ENCODE data around the gene POGZ. TPM values are rescaled to one million over a fixed set of nuclear protein-coding genes. Genes with fewer than 3 reads are reported as not detected.

The POGZ gene
- total RNA-seq, 1 experiment from 2014 or later: 80.6 TPM

GRCh38 chr1:151492120-151492519 is 32.8 kb upstream of the POGZ start:
- ChIA-PET CTCF (no interaction called here), RAD21 (ENCODE audit: low non-redundant PET in 1 of 2, low total read pairs in 2 of 2, uncharacterized antibody in 2 of 2, unreplicated experiment in 2 of 2) (no interaction called here), POLR2A (interaction anchor here (1.5 kb wide), 1 partner anchor 50 kb away, joined by 3 read pairs; no protein-coding TSS in a partner anchor)
- no peak overlapping the region for H3K9ac ChIP-seq (ENCODE audit: low read length)
- H3K27me3 ChIP-seq (ENCODE audit: insufficient read depth, low read length): no peaks in the 10 kb centered on the region
- H3K4me3 ChIP-seq (replicated peaks in 1 of 2; ENCODE audit: low read depth in 1 of 2, low read length in 2 of 2): no peak overlapping the region
- H3K36me3 ChIP-seq (ENCODE audit: control insufficient read depth in 1 of 2, insufficient read depth in 2 of 2, low read length in 2 of 2): no peaks in the 10 kb centered on the region
- no peaks in the 10 kb centered on the region for H3K9me3 ChIP-seq (ENCODE audit: control insufficient read depth in 1 of 2, insufficient read depth in 1 of 2, low read depth in 1 of 2, low read length in 2 of 2)
- H2AFZ ChIP-seq (ENCODE audit: low read depth, low read length, poor library complexity, severe bottlenecking): no peak overlapping the region
- no peak overlapping the region for H3K4me2 ChIP-seq (ENCODE audit: low read length)
- H3K4me1 ChIP-seq (ENCODE audit: control insufficient read depth in 1 of 2, insufficient read depth in 2 of 2, low read length in 2 of 2): peaks cover 27 to 33% of the 10 kb centered on the region in 2 experiments
- DNase-seq (ENCODE audit: low read depth, low spot score): no peak
- H3K27ac ChIP-seq (ENCODE audit: low read depth, low read length): no peak overlapping the region
- TF ChIP-seq ZNF274 (IDR thresholded peaks at IDR 0.05; ENCODE audit: low read depth, low read length) (no peak), ZBTB33 (IDR thresholded peaks at IDR 0.05; ENCODE audit: extremely low read depth, insufficient replicate concordance, low read length) (no peak), SRF (IDR thresholded peaks at IDR 0.05; ENCODE audit: low read depth) (no peak), CEBPB (IDR thresholded peaks at IDR 0.05; ENCODE audit: low read depth) (no peak), ZFX (IDR thresholded peaks at IDR 0.05) (no peak), EGR1 (IDR thresholded peaks at IDR 0.05; ENCODE audit: low read depth) (no peak), MAX (IDR thresholded peaks at IDR 0.05) (no peak), YY1 (IDR thresholded peaks at IDR 0.05; ENCODE audit: extremely low read depth, insufficient replicate concordance, low read depth, low read length) (no peak), CTCF (IDR thresholded peaks at IDR 0.05 in 2 of 3, conservative IDR thresholded peaks at IDR 0.05 in 1 of 3; ENCODE audit: borderline replicate concordance in 1 of 3, insufficient read depth in 1 of 3, low read depth in 2 of 3, low read length in 2 of 3) (no peak), EZH2 (IDR thresholded peaks at IDR 0.05) (no peak), POLR2AphosphoS5 (IDR thresholded peaks at IDR 0.05; ENCODE audit: low read depth, low read length) (no peak), JUND (IDR thresholded peaks at IDR 0.05) (no peak)
- TF ChIP-seq, protein P1, sequence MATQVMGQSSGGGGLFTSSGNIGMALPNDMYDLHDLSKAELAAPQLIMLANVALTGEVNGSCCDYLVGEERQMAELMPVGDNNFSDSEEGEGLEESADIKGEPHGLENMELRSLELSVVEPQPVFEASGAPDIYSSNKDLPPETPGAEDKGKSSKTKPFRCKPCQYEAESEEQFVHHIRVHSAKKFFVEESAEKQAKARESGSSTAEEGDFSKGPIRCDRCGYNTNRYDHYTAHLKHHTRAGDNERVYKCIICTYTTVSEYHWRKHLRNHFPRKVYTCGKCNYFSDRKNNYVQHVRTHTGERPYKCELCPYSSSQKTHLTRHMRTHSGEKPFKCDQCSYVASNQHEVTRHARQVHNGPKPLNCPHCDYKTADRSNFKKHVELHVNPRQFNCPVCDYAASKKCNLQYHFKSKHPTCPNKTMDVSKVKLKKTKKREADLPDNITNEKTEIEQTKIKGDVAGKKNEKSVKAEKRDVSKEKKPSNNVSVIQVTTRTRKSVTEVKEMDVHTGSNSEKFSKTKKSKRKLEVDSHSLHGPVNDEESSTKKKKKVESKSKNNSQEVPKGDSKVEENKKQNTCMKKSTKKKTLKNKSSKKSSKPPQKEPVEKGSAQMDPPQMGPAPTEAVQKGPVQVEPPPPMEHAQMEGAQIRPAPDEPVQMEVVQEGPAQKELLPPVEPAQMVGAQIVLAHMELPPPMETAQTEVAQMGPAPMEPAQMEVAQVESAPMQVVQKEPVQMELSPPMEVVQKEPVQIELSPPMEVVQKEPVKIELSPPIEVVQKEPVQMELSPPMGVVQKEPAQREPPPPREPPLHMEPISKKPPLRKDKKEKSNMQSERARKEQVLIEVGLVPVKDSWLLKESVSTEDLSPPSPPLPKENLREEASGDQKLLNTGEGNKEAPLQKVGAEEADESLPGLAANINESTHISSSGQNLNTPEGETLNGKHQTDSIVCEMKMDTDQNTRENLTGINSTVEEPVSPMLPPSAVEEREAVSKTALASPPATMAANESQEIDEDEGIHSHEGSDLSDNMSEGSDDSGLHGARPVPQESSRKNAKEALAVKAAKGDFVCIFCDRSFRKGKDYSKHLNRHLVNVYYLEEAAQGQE (IDR thresholded peaks at IDR 0.05; ENCODE audit: low read depth): no peak
- BruUV-seq (replicated peaks): no TSS peak
- H3K9me2 ChIP-seq (ENCODE audit: insufficient read depth): no peaks in the 10 kb centered on the region
- intact Hi-C loops (cut with micrococcal nuclease): no loop called here
- H3K79me2 ChIP-seq (ENCODE audit: insufficient read depth, low read length): no peaks in the 10 kb centered on the region
- H4K20me1 ChIP-seq (ENCODE audit: insufficient read depth): no peaks in the 10 kb centered on the region
- ATAC-seq: no peak

Measured in HCT116 (cell line).